IPS-NIHi7 (cell line): ENCODE measurements around the gene CPLX4.
"Not testable (repeated sequence)": the region's sequence is repeated elsewhere in the genome, so short reads cannot be mapped to it uniquely, and the experiment has no call there.

Experiments used
- DNase-seq: peaks from one replicate; pipeline ENCODE4 v3.0.0; 2012; ENCODE audit warnings: mixed read lengths; ENCODE audit errors: extremely low spot score

CPLX4 gene

GRCh38 chr18:59269563-59270119 is 48.8 kb downstream of the CPLX4 start:
- no peak for DNase-seq

- DNase-seq: peak; percentile 95
Observed at GRCh38 chr18:59268721-59269562, 49.5 kb downstream of the CPLX4 start.

GRCh38 chr18:59268127-59268720 is 50.2 kb downstream of the CPLX4 start:
- no peak for DNase-seq

- DNase-seq: no peak
Observed at GRCh38 chr18:59267503-59268126, 50.8 kb downstream of the CPLX4 start.

GRCh38 chr18:59266886-59267502 is 51.5 kb downstream of the CPLX4 start:
- DNase-seq: no peak

- no peak for DNase-seq
Observed at GRCh38 chr18:59266459-59266858, 52.0 kb downstream of the CPLX4 start.

GRCh38 chr18:59265974-59266369 is 52.5 kb downstream of the CPLX4 start:
- no peak for DNase-seq

- DNase-seq: peak; percentile 86
Observed at GRCh38 chr18:59265246-59265973, 53.0 kb downstream of the CPLX4 start.

- DNase-seq: no peak
Observed at GRCh38 chr18:59264651-59265245, 53.7 kb downstream of the CPLX4 start.

- DNase-seq: peak; percentile 61
Observed at GRCh38 chr18:59264121-59264571, 54.3 kb downstream of the CPLX4 start.

GRCh38 chr18:59263661-59264060 is 54.8 kb downstream of the CPLX4 start:
- no peak for DNase-seq

- not testable (repeated sequence) for DNase-seq
Observed at GRCh38 chr18:59262243-59262642, 56.2 kb downstream of the CPLX4 start.

GRCh38 chr18:59261842-59262241 is 56.6 kb downstream of the CPLX4 start:
- DNase-seq: not testable (repeated sequence)

- not testable (repeated sequence) for DNase-seq
Observed at GRCh38 chr18:59255491-59255890, 63.0 kb downstream of the CPLX4 start.

GRCh38 chr18:59249199-59249774 is 69.2 kb downstream of the CPLX4 start:
- peak; percentile 66 for DNase-seq

- DNase-seq: no peak
Observed at GRCh38 chr18:59246796-59247195, 71.7 kb downstream of the CPLX4 start.
